Measurements from ENCODE around the gene GPR149. TPM values are rescaled to one million over a fixed set of nuclear protein-coding genes. Genes with fewer than 3 reads are reported as not detected.
A peak's percentile ranks its signal among the peaks of the same experiment; 100 is the strongest.

GPR149 gene
- total RNA-seq, 1 donor = not detected

DNA sequence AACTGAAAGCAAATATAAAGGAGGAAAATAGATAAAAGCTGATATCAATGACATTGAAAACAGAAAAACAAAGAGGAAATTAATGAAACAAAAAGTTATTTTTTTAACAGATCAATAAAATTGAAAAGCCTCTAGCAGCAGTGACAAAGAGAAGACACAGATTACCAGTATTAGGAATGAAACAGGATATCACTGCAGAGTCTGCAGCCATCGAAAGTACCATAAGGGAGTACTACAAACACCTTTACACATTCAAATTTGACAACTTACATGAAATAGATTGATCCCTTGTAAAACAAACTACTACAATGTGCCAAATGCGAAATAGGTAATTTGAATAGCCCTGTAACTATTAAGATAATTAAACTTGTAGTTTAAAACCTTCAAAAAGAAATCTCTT, 80.8 kb downstream of the GPR149 start:
- no peak for DNase-seq (ENCODE audit: low read depth in 2 of 3, low spot score in 2 of 3)

DNA sequence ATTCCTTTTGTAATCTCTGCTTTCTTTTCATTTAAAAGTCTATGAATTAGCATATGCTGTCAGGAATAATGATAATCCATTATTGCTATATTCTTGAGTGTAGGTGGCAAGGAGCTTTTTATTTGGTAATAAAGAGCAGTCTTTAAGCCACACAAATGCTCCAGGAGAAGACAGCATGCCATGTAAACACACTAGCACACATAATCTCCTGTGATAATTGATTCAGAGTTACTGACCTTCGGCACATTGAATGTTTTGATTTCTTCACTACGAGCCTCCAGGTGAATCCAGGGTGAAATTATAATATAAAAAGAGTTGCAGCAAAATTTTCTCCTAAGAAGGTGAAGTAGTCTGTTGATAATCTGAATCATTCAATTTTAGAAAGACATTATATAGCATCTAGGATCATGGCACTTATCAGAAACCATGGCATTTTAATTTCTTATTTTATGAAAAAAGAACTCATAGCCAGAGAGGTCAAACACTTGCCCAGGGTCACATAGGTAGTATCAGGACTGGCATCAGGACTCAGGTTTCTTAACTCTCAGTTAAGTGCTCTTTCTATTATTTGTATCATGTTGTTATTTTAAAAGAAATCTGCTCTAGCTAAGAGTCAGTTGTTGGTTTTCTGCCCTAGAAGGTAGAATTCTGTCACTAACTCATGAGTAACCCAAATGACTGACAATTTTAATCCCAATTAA, 84.4 kb downstream of the GPR149 start:
- no peak for DNase-seq (ENCODE audit: low read depth in 2 of 3, low spot score in 2 of 3)

GRCh38 chr3:154338570-154338969, 91.4 kb downstream of the GPR149 start:
- no peak for DNase-seq (ENCODE audit: low read depth in 2 of 3, low spot score in 2 of 3)

DNA sequence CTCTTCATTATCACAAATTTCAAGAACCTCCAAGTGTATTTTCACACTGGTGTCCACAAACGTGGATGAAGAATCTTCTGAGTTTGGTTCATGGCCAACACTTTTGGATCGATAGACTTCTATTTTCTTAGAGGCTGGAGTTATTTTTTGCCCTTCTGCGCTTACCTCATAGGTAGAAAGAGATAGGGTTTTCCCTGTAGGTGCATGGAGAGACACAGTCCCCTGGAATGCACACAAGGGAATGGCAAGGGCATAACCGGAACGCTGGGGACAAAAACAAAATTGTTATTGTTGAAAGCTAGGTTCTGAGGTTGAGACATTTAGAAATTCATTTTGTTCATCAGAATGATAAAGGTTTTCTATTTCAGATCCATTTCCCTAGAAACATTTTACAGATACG, 92.0 kb downstream of the GPR149 start:
- no peak for DNase-seq (ENCODE audit: low read depth in 2 of 3, low spot score in 2 of 3)

GRCh38 chr3:154334973-154335420, 95.0 kb downstream of the GPR149 start:
- DNase-seq (ENCODE audit: low read depth in 2 of 3, low spot score in 2 of 3) = peak in 1 of 3 donors; percentile 60

GRCh38 chr3:154327871-154328270, 102.1 kb downstream of the GPR149 start:
- no peak for DNase-seq (ENCODE audit: low read depth in 2 of 3, low spot score in 2 of 3)

GRCh38 chr3:154324919-154325318, 105.1 kb downstream of the GPR149 start:
- DNase-seq (ENCODE audit: low read depth in 2 of 3, low spot score in 2 of 3) = no peak

DNA sequence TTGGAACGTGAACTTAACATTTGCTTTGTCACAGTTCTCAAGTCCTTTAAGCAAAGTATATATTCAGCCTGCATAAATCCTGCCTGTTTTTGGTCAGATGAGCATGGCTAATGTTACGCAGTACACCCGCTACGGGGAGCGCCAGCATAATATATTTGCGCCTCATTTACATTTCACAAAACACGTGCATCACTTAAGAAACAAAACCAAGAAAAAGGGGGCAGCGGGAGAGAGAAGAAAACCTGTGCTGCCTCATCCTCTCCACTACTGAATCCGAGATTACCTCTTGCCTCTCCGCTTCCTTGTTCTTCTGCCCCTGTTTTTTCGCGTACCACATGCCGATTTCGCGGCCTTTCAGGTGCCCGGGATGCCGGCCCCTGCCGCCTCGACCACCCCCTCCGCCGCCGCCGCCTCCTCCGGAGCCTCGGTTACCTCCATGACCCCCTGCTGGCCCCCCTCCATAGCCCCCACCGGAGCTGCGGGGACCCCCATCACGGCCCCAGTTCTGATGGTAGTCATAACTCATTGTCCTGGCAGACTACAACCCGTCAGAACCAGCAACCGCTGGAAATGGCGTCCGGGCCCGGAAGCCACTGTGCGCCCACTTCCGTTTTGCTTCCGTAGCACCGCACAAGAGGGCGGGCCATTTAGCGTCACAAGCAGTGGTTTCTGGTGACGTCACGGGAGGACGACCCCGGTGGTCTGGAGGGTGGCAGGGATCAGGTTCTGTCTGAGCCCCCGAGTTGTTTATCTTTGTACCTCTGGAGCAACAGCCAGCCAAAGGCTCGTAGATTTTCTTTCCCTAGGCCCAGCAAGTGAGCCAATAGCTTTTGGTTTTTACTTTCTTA, 105.9 kb downstream of the GPR149 start, which contains the start of gene DHX36:
DHX36 (minus strand) TSS at position 597 of the 848 bp plus-strand sequence; CDS start at position 526, 71 bp downstream.
- DNase-seq (ENCODE audit: low read depth in 2 of 3, low spot score in 2 of 3) = peak; percentile 79 to 98 (median 95)

GRCh38 chr3:154316974-154317767, 112.8 kb downstream of the GPR149 start:
- DNase-seq (ENCODE audit: low read depth in 2 of 3, low spot score in 2 of 3) = no peak

- DNase-seq (ENCODE audit: low read depth in 2 of 3, low spot score in 2 of 3) = no peak
These were observed 115.8 kb downstream of the GPR149 start for GRCh38 chr3:154314152-154314551.

GRCh38 chr3:154310840-154311239, 119.2 kb downstream of the GPR149 start:
- DNase-seq (ENCODE audit: low read depth in 2 of 3, low spot score in 2 of 3) = no peak

DNA sequence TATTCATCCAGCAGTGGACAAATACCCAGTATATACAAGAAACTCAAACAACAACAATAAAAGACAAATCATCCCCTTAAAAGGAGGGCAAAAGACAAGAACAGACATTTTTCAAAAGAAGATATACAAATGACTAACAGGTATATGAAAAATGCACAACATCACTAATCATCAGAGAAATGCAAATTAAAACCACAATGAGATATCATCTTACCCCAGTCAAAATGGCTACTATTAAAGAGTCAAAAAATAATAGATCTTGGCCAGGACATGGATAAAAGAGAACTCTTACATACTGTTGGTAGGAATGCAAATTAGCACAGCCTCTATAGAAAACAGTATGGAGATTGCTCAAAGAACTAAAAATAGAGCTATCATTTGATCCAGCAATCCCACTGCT, 122.6 kb downstream of the GPR149 start:
- no peak for DNase-seq (ENCODE audit: low read depth in 2 of 3, low spot score in 2 of 3)

DNA sequence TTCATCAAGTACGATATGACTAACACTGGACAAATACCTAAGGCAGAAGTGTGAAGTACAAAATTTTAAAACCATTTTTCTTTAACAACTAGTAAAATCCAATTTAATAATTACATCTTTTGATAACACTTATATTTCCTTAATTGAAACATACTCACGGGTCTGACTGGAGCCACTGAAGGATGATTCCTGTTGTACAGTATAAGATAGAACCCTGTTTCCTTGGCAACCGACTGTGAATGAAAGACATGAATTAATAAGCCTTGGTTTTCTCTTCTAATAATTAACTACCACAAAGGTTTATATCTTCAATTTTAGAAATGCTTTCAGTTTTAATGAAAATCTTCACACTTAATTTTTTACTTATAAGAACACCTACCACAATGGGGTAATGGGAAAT, 125.1 kb downstream of the GPR149 start:
- DNase-seq (ENCODE audit: low read depth in 2 of 3, low spot score in 2 of 3) = no peak

- no peak for DNase-seq (ENCODE audit: low read depth in 2 of 3, low spot score in 2 of 3)
These were observed 125.7 kb downstream of the GPR149 start for GRCh38 chr3:154304116-154304786.

GRCh38 chr3:154301561-154301960, 128.4 kb downstream of the GPR149 start:
- DNase-seq (ENCODE audit: low read depth in 2 of 3, low spot score in 2 of 3) = no peak

- DNase-seq (ENCODE audit: low read depth in 2 of 3, low spot score in 2 of 3) = no peak
These were observed 136.0 kb downstream of the GPR149 start for GRCh38 chr3:154294016-154294415.

GRCh38 chr3:154290187-154290586, 139.8 kb downstream of the GPR149 start:
- no peak for DNase-seq (ENCODE audit: low read depth in 2 of 3, low spot score in 2 of 3)

All from hematopoietic multipotent progenitor cell (in vitro differentiated cells).